GM12864 (cell line): ENCODE measurements around the gene PLA2G4D.

Experiments used
- DNase-seq: peaks from one replicate; pipeline ENCODE4 v3.0.0-alpha.2; 2011; ENCODE audit warnings: low read depth
- H3K4me3 ChIP-seq: 2 replicates; pipeline ENCODE4 v1.5.1; 2011; ENCODE audit warnings: mild to moderate bottlenecking, low read depth, low read length, control low read depth
- CTCF ChIP-seq: IDR thresholded peaks from 2 replicates; pipeline ENCODE4 v1.5.1; 2011; ENCODE audit warnings: low read depth, mild to moderate bottlenecking, moderate library complexity, low read length, control low read depth, inconsistent platforms; ENCODE audit errors: missing control alignments

Gene PLA2G4D

DNA sequence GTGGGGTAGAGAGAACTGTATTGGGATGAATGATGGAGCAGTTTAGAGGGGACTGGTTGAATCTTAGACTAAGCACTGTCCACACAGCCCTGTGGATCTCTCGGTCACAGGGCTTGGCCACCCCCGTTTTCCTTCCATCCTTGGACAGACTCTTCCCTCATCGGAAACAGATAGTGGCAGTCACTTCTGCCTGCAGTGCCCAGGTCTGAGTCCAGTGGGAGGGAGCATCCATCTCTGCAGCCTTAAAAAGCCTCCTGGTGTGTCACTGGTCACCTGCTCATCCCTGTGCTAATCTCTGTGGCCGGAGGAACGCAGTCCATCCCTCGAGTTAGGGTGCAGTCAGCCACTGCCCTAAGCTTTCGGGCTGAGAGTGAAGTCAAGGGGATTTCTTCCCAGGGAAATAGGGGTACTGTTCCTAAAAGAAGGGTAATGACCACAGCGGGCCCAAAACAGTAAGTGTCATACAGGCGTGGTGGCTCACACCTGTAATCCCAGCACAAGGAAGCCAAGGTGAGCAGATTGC lies 32.0 kb downstream of the PLA2G4D start:
- no peak for TF ChIP-seq CTCF
- H3K4me3 ChIP-seq = no peak overlapping the region
- no peak for DNase-seq

- no peak for DNase-seq
- H3K4me3 ChIP-seq = no peak overlapping the region
- TF ChIP-seq CTCF = no peak
Observed at GRCh38 chr15:42060797-42061196, 33.6 kb downstream of the PLA2G4D start.

DNA sequence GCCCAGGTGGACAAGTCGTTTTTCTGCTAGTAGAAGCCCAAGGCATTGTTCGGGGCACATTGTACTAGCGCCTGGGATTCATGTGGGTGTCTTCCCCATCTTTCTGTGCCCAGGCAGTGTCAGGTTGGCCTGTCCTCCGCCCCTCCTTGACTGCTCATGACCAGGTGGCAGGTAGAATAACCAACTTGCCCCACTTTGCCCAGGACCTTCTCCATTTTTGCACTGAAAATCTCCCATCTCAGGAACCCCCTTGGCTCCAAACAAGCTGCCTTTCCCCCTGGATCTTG lies 33.9 kb downstream of the PLA2G4D start:
- no peak overlapping the region for H3K4me3 ChIP-seq
- no peak for DNase-seq
- TF ChIP-seq CTCF = no peak

DNA sequence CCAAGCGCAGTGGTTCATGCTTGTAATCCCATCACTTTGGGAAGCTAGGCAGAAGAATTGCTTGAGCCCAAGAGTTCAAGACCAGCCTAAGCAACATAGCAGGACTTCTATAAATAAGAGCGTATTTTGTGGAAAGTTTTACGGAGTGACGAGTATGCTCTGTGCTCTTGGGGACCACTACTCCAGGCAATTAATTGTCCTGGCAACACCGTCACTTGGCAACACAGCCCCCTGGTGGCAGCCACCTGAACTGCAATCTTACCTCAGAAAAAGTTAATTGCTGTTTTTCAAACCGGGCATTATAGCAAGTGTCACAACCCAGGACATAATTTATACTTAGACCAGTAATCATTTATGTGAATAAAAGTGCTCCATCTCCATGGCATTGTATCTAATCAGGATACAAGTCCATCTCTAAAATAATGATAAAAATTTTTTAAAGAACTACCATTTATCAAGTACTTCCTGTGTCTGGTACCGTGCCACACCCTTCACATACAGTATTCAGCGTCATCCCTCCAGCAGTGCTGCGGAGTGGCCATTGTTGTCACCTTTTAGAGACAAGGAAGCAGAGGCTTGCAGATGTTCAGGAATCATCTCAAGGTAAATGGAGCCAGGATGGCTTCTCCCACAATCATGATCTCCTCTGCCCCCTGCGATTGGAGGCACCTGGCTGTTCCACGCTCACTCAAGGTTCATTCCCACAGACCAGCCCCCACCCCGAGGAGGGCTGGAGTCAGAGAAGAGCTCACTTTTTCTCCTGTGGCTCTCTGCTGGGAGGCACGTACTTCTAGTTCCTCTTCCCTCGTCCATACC lies 34.5 kb downstream of the PLA2G4D start:
- peak; percentile 92 for TF ChIP-seq CTCF
- no peak overlapping the region for H3K4me3 ChIP-seq
- no peak for DNase-seq

- no peak overlapping the region for H3K4me3 ChIP-seq
- no peak for DNase-seq
- TF ChIP-seq CTCF = no peak
Observed at GRCh38 chr15:42058791-42059190, 35.6 kb downstream of the PLA2G4D start.

- TF ChIP-seq CTCF = no peak
- H3K4me3 ChIP-seq = no peak overlapping the region
- no peak for DNase-seq
Observed at GRCh38 chr15:42057799-42058646, 36.3 kb downstream of the PLA2G4D start.
